ENCODE measurements around the gene PPP3CA. TPM values are rescaled to one million over a fixed set of nuclear protein-coding genes. Genes with fewer than 3 reads are reported as not detected.

The PPP3CA gene
- total and polyA plus RNA-seq, 2 of the 8 experiments (the other 6 are each of a cell fraction or from before 2014, with no cell fraction given) = 7.9 to 35.0 TPM

DNA sequence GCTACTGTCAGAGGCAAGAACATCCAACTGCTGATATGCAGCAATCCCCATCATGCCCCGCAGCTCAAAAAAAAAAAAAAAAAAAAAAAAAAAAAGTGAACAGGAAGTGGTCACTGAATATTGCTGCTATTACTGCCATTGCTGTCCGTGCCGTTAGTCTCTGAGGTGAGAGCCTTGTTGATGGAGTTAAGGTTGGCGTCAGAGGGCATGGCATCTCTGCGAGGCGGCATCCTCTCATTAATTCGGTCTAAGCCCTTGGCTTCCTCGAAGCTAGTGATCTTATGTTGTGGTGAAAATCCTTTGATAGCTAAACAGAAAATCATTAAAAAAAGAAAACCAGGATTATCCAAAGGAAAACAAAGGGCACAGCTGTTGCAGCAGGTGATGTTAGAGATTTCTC lies 321.6 kb downstream of the PPP3CA start (continued):
- TF ChIP-seq, protein P1, sequence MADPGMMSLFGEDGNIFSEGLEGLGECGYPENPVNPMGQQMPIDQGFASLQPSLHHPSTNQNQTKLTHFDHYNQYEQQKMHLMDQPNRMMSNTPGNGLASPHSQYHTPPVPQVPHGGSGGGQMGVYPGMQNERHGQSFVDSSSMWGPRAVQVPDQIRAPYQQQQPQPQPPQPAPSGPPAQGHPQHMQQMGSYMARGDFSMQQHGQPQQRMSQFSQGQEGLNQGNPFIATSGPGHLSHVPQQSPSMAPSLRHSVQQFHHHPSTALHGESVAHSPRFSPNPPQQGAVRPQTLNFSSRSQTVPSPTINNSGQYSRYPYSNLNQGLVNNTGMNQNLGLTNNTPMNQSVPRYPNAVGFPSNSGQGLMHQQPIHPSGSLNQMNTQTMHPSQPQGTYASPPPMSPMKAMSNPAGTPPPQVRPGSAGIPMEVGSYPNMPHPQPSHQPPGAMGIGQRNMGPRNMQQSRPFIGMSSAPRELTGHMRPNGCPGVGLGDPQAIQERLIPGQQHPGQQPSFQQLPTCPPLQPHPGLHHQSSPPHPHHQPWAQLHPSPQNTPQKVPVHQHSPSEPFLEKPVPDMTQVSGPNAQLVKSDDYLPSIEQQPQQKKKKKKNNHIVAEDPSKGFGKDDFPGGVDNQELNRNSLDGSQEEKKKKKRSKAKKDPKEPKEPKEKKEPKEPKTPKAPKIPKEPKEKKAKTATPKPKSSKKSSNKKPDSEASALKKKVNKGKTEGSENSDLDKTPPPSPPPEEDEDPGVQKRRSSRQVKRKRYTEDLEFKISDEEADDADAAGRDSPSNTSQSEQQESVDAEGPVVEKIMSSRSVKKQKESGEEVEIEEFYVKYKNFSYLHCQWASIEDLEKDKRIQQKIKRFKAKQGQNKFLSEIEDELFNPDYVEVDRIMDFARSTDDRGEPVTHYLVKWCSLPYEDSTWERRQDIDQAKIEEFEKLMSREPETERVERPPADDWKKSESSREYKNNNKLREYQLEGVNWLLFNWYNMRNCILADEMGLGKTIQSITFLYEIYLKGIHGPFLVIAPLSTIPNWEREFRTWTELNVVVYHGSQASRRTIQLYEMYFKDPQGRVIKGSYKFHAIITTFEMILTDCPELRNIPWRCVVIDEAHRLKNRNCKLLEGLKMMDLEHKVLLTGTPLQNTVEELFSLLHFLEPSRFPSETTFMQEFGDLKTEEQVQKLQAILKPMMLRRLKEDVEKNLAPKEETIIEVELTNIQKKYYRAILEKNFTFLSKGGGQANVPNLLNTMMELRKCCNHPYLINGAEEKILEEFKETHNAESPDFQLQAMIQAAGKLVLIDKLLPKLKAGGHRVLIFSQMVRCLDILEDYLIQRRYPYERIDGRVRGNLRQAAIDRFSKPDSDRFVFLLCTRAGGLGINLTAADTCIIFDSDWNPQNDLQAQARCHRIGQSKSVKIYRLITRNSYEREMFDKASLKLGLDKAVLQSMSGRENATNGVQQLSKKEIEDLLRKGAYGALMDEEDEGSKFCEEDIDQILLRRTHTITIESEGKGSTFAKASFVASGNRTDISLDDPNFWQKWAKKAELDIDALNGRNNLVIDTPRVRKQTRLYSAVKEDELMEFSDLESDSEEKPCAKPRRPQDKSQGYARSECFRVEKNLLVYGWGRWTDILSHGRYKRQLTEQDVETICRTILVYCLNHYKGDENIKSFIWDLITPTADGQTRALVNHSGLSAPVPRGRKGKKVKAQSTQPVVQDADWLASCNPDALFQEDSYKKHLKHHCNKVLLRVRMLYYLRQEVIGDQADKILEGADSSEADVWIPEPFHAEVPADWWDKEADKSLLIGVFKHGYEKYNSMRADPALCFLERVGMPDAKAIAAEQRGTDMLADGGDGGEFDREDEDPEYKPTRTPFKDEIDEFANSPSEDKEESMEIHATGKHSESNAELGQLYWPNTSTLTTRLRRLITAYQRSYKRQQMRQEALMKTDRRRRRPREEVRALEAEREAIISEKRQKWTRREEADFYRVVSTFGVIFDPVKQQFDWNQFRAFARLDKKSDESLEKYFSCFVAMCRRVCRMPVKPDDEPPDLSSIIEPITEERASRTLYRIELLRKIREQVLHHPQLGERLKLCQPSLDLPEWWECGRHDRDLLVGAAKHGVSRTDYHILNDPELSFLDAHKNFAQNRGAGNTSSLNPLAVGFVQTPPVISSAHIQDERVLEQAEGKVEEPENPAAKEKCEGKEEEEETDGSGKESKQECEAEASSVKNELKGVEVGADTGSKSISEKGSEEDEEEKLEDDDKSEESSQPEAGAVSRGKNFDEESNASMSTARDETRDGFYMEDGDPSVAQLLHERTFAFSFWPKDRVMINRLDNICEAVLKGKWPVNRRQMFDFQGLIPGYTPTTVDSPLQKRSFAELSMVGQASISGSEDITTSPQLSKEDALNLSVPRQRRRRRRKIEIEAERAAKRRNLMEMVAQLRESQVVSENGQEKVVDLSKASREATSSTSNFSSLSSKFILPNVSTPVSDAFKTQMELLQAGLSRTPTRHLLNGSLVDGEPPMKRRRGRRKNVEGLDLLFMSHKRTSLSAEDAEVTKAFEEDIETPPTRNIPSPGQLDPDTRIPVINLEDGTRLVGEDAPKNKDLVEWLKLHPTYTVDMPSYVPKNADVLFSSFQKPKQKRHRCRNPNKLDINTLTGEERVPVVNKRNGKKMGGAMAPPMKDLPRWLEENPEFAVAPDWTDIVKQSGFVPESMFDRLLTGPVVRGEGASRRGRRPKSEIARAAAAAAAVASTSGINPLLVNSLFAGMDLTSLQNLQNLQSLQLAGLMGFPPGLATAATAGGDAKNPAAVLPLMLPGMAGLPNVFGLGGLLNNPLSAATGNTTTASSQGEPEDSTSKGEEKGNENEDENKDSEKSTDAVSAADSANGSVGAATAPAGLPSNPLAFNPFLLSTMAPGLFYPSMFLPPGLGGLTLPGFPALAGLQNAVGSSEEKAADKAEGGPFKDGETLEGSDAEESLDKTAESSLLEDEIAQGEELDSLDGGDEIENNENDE (IDR thresholded peaks at IDR 0.05; ENCODE audit: insufficient replicate concordance, low read length) = no peak

Data from H1 (cell line).